ENCODE data around the gene ETV1.

ETV1 gene

GRCh38 chr7:13989126-13989948, at the start of gene ETV1:
TSS of gene ETV1 (minus strand) at chr7:13989666. CDS start at chr7:13989052, 614 bp downstream.
- H3K4me3 ChIP-seq (ENCODE audit: low read depth, low read length) = no peak within 1 kb of the TSS
- DNase-seq (ENCODE audit: low read depth) = no peak
- no peak for TF ChIP-seq MYC (IDR thresholded peaks at IDR 0.05; ENCODE audit: low read depth, low read length)
- TF ChIP-seq POLR2A (IDR thresholded peaks at IDR 0.05; ENCODE audit: extremely low read depth, insufficient read length) = no peak
- TF ChIP-seq MAX (IDR thresholded peaks at IDR 0.05; ENCODE audit: low read depth, low read length) = no peak
- TF ChIP-seq CTCF (IDR thresholded peaks at IDR 0.05; ENCODE audit: low read depth, low read length) = no peak

- no peak for DNase-seq (ENCODE audit: low read depth)
- no peak for TF ChIP-seq POLR2A (IDR thresholded peaks at IDR 0.05; ENCODE audit: extremely low read depth, insufficient read length)
- TF ChIP-seq MAX (IDR thresholded peaks at IDR 0.05; ENCODE audit: low read depth, low read length) = no peak
- no peak for TF ChIP-seq MYC (IDR thresholded peaks at IDR 0.05; ENCODE audit: low read depth, low read length)
- TF ChIP-seq CTCF (IDR thresholded peaks at IDR 0.05; ENCODE audit: low read depth, low read length) = no peak
Observed at GRCh38 chr7:14024406-14024805, 34.9 kb upstream of the ETV1 start.

GRCh38 chr7:14023838-14024237, 34.4 kb upstream of the ETV1 start:
- no peak for DNase-seq (ENCODE audit: low read depth)
- TF ChIP-seq POLR2A (IDR thresholded peaks at IDR 0.05; ENCODE audit: extremely low read depth, insufficient read length) (no peak), CTCF (IDR thresholded peaks at IDR 0.05; ENCODE audit: low read depth, low read length) (no peak), MAX (IDR thresholded peaks at IDR 0.05; ENCODE audit: low read depth, low read length) (no peak), MYC (IDR thresholded peaks at IDR 0.05; ENCODE audit: low read depth, low read length) (no peak)
- H3K4me3 ChIP-seq (ENCODE audit: low read depth, low read length) = no peak overlapping the region

More at GRCh38 chr7:14024406-14024805, 34.9 kb upstream of the ETV1 start:
- H3K4me3 ChIP-seq (ENCODE audit: low read depth, low read length) = no peak overlapping the region

- no peak for DNase-seq (ENCODE audit: low read depth)
- no peak overlapping the region for H3K4me3 ChIP-seq (ENCODE audit: low read depth, low read length)
- TF ChIP-seq POLR2A (IDR thresholded peaks at IDR 0.05; ENCODE audit: extremely low read depth, insufficient read length) (no peak), CTCF (IDR thresholded peaks at IDR 0.05; ENCODE audit: low read depth, low read length) (no peak), MAX (IDR thresholded peaks at IDR 0.05; ENCODE audit: low read depth, low read length) (no peak), MYC (IDR thresholded peaks at IDR 0.05; ENCODE audit: low read depth, low read length) (no peak)
Observed at GRCh38 chr7:14023342-14023741, 33.9 kb upstream of the ETV1 start.

- H3K4me3 ChIP-seq (ENCODE audit: low read depth, low read length) = no peak overlapping the region
- no peak for TF ChIP-seq MYC (IDR thresholded peaks at IDR 0.05; ENCODE audit: low read depth, low read length)
- TF ChIP-seq CTCF (IDR thresholded peaks at IDR 0.05; ENCODE audit: low read depth, low read length) = no peak
- TF ChIP-seq POLR2A (IDR thresholded peaks at IDR 0.05; ENCODE audit: extremely low read depth, insufficient read length) = no peak
- no peak for TF ChIP-seq MAX (IDR thresholded peaks at IDR 0.05; ENCODE audit: low read depth, low read length)
- DNase-seq (ENCODE audit: low read depth) = no peak
Observed at GRCh38 chr7:14021069-14021468, 31.6 kb upstream of the ETV1 start.

Measured in NB4 (cell line).